Measurements from ENCODE around the gene CHERP. TPM values are rescaled to one million over a fixed set of nuclear protein-coding genes. Genes with fewer than 3 reads are reported as not detected.

The CHERP gene
- total RNA-seq, 1 donor from 2014 or later, result 36.9 TPM

Other genes starting within 250 kb of the CHERP start
- gene KLF2, start 217.6 kb downstream of the CHERP start, total RNA-seq, result 105 TPM
- 50.6 TPM for gene EPS15L1, start 70.5 kb downstream of the CHERP start, total RNA-seq
- not detected for gene CALR3, start 46.3 kb downstream of the CHERP start, total RNA-seq
- 11.2 TPM for gene C19orf44, start 46.0 kb downstream of the CHERP start, total RNA-seq
- gene SLC35E1, start 30.0 kb upstream of the CHERP start, total RNA-seq, result 33.2 TPM
- 11.4 TPM for gene MED26, start 85.8 kb upstream of the CHERP start, total RNA-seq
- 71.9 TPM for gene SMIM7, start 117.7 kb upstream of the CHERP start, total RNA-seq
- 3.5 TPM for gene TMEM38A, start 118.7 kb upstream of the CHERP start, total RNA-seq
- gene NWD1, start 177.4 kb upstream of the CHERP start, total RNA-seq, result 0.22 TPM